SK-N-SH (cell line): ENCODE results near the gene FGF8.

ENCODE experiments used
- FOXM1 ChIP-seq: IDR thresholded peaks from 2 replicates; pipeline ENCODE4 v1.4.0; 2012; ENCODE audit warnings: low read depth, mild to moderate bottlenecking
- GATA2 ChIP-seq: sonication (generic); formaldehyde crosslinking; IDR thresholded peaks from 2 replicates; pipeline ENCODE4 v1.5.0; 2020; ENCODE audit warnings: mild to moderate bottlenecking, missing genetic modification reagents
- NFIC ChIP-seq: IDR thresholded peaks from 2 replicates; pipeline ENCODE4 v1.4.0; 2012; ENCODE audit warnings: borderline replicate concordance
- POLR2AphosphoS5 ChIP-seq: IDR thresholded peaks from 2 replicates; pipeline ENCODE4 v1.6.1; 2012; ENCODE audit warnings: low read depth, low read length
- TCF12 ChIP-seq: IDR thresholded peaks from 2 replicates; pipeline ENCODE4 v1.4.0; 2012
- TEAD4 ChIP-seq: IDR thresholded peaks from 2 replicates; pipeline ENCODE4 v1.4.0; 2012; ENCODE audit warnings: mild to moderate bottlenecking, borderline replicate concordance; ENCODE audit not compliant: insufficient read depth
- TF ChIP-seq, protein P1 (sequence below): fragments of 200-600 bp; sonication (generic); IDR thresholded peaks from 2 replicates; pipeline ENCODE4 v1.6.1; 2017; ENCODE audit warnings: antibody characterized with exemption, mild to moderate bottlenecking, moderate library complexity

GRCh38 chr10:101771380-101771779 is 4.5 kb downstream of the FGF8 start:
- TF ChIP-seq, protein P1, sequence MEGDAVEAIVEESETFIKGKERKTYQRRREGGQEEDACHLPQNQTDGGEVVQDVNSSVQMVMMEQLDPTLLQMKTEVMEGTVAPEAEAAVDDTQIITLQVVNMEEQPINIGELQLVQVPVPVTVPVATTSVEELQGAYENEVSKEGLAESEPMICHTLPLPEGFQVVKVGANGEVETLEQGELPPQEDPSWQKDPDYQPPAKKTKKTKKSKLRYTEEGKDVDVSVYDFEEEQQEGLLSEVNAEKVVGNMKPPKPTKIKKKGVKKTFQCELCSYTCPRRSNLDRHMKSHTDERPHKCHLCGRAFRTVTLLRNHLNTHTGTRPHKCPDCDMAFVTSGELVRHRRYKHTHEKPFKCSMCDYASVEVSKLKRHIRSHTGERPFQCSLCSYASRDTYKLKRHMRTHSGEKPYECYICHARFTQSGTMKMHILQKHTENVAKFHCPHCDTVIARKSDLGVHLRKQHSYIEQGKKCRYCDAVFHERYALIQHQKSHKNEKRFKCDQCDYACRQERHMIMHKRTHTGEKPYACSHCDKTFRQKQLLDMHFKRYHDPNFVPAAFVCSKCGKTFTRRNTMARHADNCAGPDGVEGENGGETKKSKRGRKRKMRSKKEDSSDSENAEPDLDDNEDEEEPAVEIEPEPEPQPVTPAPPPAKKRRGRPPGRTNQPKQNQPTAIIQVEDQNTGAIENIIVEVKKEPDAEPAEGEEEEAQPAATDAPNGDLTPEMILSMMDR = no peak
- TF ChIP-seq TEAD4 = no peak
- TF ChIP-seq TCF12 = no peak
- no peak for TF ChIP-seq NFIC
- TF ChIP-seq POLR2AphosphoS5 = no peak
- TF ChIP-seq GATA2 (CRISPR knock-in tag) = no peak
- no peak for TF ChIP-seq FOXM1
